ENCODE data around the gene NOSTRIN. TPM values are rescaled to one million over a fixed set of nuclear protein-coding genes. Genes with fewer than 3 reads are reported as not detected.
A peak's percentile ranks its signal among the peaks of the same experiment; 100 is the strongest.

NOSTRIN gene
- total RNA-seq, 4 donors from 2014 or later = 40.0 to 91.6 (median 47.9) TPM

DNA sequence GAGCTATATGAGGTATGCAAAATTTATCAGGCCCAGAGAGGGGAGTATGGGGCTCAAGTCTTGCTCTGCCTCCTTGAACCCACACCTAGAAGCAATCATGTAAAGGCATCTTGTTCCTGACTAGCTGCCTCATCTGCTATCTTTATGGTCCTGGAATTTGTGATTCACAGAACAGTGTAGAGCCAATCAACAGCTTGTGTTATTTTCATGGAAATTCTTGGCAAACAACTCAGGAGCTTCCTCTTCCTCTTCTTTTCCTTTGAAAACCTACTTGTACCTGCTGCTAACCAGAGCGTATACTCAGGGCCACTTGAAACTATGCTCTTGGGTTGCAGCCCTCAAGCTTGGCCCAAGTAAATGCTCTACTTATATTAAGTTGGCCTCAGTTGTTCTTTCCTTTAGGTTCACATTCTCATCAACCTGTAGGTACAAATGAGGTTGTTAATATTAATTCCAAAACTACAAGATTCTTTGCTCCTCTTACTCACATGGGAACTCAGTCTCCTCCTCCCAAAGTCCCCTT is 3.5 kb upstream of the NOSTRIN start:
- Histone ChIP-seq H3K9me3 (no peaks in the 10 kb centered on the region), H3K27me3 (no peaks in the 10 kb centered on the region), H3K36me3 (no peaks in the 10 kb centered on the region), H3K4me3 (no peak overlapping the region), H3K27ac (peak overlapping the region; percentile 26 to 64 (median 58)), H3K4me1 (peaks cover 5 to 41% (median 20%) of the 10 kb centered on the region in 4 donors)
- no peak for DNase-seq
- peak in 2 of 3 donors; percentile 10 to 15 for TF ChIP-seq POLR2AphosphoS5 (IDR thresholded peaks at IDR 0.05)
- no peak for TF ChIP-seq POLR2A (IDR thresholded peaks at IDR 0.05)
- intact Hi-C loops (cut with DNase I; ENCODE audit: low total_unique reads) (no loop called here), in situ Hi-C loops (cut with MboI; ENCODE audit: low pct_ligation_motif_present in 1 of 4, low pct_unique_long_range_greater_than_20kb in 1 of 4, low sequenced_read_pairs in 3 of 4) (no loop called here)
- WGBS, 2 donors (ENCODE audit: low coverage in 1 of 2) = 57 to 71% methylated on average over 1 of the region's 1 CpG

DNA sequence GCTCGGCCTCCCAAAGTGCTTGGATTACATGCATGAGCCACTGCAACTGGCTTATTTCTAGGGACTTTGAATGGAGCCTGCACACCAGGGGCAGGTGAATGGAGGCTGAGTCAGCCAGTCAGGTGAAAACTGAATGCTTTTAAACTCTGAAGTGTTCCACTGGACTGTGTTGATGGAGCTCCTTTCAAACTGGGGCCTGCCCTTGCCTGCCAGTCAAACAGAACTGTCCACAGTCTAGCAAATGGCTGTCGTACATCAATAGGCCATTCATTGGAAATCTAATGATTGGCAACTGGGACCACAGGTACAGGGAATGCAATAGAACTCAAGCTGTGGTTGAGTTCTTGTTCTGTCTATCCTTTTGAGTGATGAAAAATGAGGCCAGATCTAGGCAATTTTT is 966 bp upstream of the NOSTRIN start:
- no peaks in the 10 kb centered on the region for H3K36me3 ChIP-seq
- 41% methylated on average over 2 of the region's 2 CpGs; no CpG with 5 or more reads in 1 of the 2 donors for WGBS, 2 donors (ENCODE audit: low coverage in 1 of 2)
- TF ChIP-seq CTCF (IDR thresholded peaks at IDR 0.05) (no peak), EP300 (IDR thresholded peaks at IDR 0.05; ENCODE audit: low read depth) (no peak), POLR2AphosphoS5 (IDR thresholded peaks at IDR 0.05) (no peak), POLR2A (IDR thresholded peaks at IDR 0.05) (no peak)
- peaks cover 5 to 41% (median 20%) of the 10 kb centered on the region in 4 donors for H3K4me1 ChIP-seq
- no peaks in the 10 kb centered on the region for H3K9me3 ChIP-seq
- no peak for DNase-seq
- H3K27ac ChIP-seq = peak overlapping the region; percentile 79 to 86 (median 82)
- no peaks in the 10 kb centered on the region for H3K27me3 ChIP-seq
- H3K4me3 ChIP-seq = no peak overlapping the region
- in situ Hi-C loops (cut with MboI; ENCODE audit: low pct_ligation_motif_present in 1 of 4, low pct_unique_long_range_greater_than_20kb in 1 of 4, low sequenced_read_pairs in 3 of 4) = no loop called here
- intact Hi-C loops (cut with DNase I; ENCODE audit: low total_unique reads) = no loop called here

- in situ Hi-C loops (cut with MboI; ENCODE audit: low pct_ligation_motif_present in 1 of 4, low pct_unique_long_range_greater_than_20kb in 1 of 4, low sequenced_read_pairs in 3 of 4) (no loop called here), intact Hi-C loops (cut with DNase I; ENCODE audit: low total_unique reads) (no loop called here)
- DNase-seq = peak; percentile 22
- Histone ChIP-seq H3K36me3 (no peaks in the 10 kb centered on the region), H3K27me3 (no peaks in the 10 kb centered on the region), H3K9me3 (no peaks in the 10 kb centered on the region), H3K4me1 (peaks cover 5 to 34% (median 17%) of the 10 kb centered on the region in 4 donors), H3K27ac (peak overlapping the region; percentile 79 to 86 (median 82)), H3K4me3 (peak overlapping the region; percentile 8 to 41 (median 20))
- WGBS, 2 donors (ENCODE audit: low coverage in 1 of 2) = 32 to 42% methylated on average over 5 of the region's 5 CpGs
- TF ChIP-seq POLR2AphosphoS5 (IDR thresholded peaks at IDR 0.05) (no peak), EP300 (IDR thresholded peaks at IDR 0.05; ENCODE audit: low read depth) (no peak), CTCF (IDR thresholded peaks at IDR 0.05) (no peak), POLR2A (IDR thresholded peaks at IDR 0.05) (no peak)
Measured at GRCh38 chr2:168802859-168803725, 655 bp downstream of the NOSTRIN start.

- peaks cover 1 to 23% (median 13%) of the 10 kb centered on the region in 4 donors for H3K4me1 ChIP-seq
- H3K27me3 ChIP-seq = no peaks in the 10 kb centered on the region
- H3K27ac ChIP-seq = peak overlapping the region in 3 of 4 donors; percentile 79 to 86 (median 81)
- no peak for DNase-seq
- H3K36me3 ChIP-seq = no peaks in the 10 kb centered on the region
- in situ Hi-C loops (cut with MboI; ENCODE audit: low pct_ligation_motif_present in 1 of 4, low pct_unique_long_range_greater_than_20kb in 1 of 4, low sequenced_read_pairs in 3 of 4) (no loop called here), intact Hi-C loops (cut with DNase I; ENCODE audit: low total_unique reads) (no loop called here)
- peak overlapping the region in 1 of 4 donors; percentile 41 for H3K4me3 ChIP-seq
- no peaks in the 10 kb centered on the region for H3K9me3 ChIP-seq
- WGBS, 2 donors (ENCODE audit: low coverage in 1 of 2) = 74 to 89% methylated on average over 1 to 3 of the region's 3 CpGs
- TF ChIP-seq POLR2AphosphoS5 (IDR thresholded peaks at IDR 0.05) (peak in 1 of 3 donors; percentile 22), EP300 (IDR thresholded peaks at IDR 0.05; ENCODE audit: low read depth) (no peak)
Measured at GRCh38 chr2:168804214-168804613, 1.8 kb downstream of the NOSTRIN start.

- Histone ChIP-seq H3K9me3 (no peaks in the 10 kb centered on the region), H3K27me3 (no peaks in the 10 kb centered on the region), H3K27ac (no peak overlapping the region), H3K4me3 (no peak overlapping the region), H3K4me1 (peaks cover 0 to 20% (median 12%) of the 10 kb centered on the region in 4 donors), H3K36me3 (no peaks in the 10 kb centered on the region)
- no peak for TF ChIP-seq POLR2A (IDR thresholded peaks at IDR 0.05)
- TF ChIP-seq EP300 (IDR thresholded peaks at IDR 0.05; ENCODE audit: low read depth) = no peak
- no peak for TF ChIP-seq CTCF (IDR thresholded peaks at IDR 0.05)
- no peak for TF ChIP-seq POLR2AphosphoS5 (IDR thresholded peaks at IDR 0.05)
- in situ Hi-C loops (cut with MboI; ENCODE audit: low pct_ligation_motif_present in 1 of 4, low pct_unique_long_range_greater_than_20kb in 1 of 4, low sequenced_read_pairs in 3 of 4) = no loop called here
- no peak for DNase-seq
- intact Hi-C loops (cut with DNase I; ENCODE audit: low total_unique reads) = no loop called here
- 94% methylated on average over 7 of the region's 7 CpGs; no CpG with 5 or more reads in 1 of the 2 donors for WGBS, 2 donors (ENCODE audit: low coverage in 1 of 2)
Measured at GRCh38 chr2:168805615-168806014, 3.2 kb downstream of the NOSTRIN start.
